Mucosa of stomach (tissue), 1 donor: Measurements from ENCODE around the gene GPR68.

Source experiments
- H3K27me3 ChIP-seq: one replicate; pipeline ENCODE4 v1.7.0; 2013; ENCODE audit warnings: mild to moderate bottlenecking, low read length; ENCODE audit not compliant: control insufficient read depth, insufficient read depth
- H3K36me3 ChIP-seq: one replicate; pipeline ENCODE4 v1.7.0; 2013; ENCODE audit warnings: low read length; ENCODE audit not compliant: control insufficient read depth, insufficient read depth
- H3K4me1 ChIP-seq: one replicate; pipeline ENCODE4 v1.7.0; 2013; ENCODE audit warnings: mild to moderate bottlenecking, low read length; ENCODE audit not compliant: control insufficient read depth, insufficient read depth
- H3K4me3 ChIP-seq: one replicate; pipeline ENCODE4 v1.7.0; 2013; ENCODE audit warnings: low read length
- H3K9ac ChIP-seq: one replicate; pipeline ENCODE4 v1.7.0; 2013; ENCODE audit warnings: mild to moderate bottlenecking, low read length, moderate library complexity
- H3K9me3 ChIP-seq: one replicate; pipeline ENCODE4 v1.7.0; 2013; ENCODE audit warnings: mild to moderate bottlenecking, low read length, moderate library complexity; ENCODE audit not compliant: control insufficient read depth
- donor health status: Pancreatic carcinoma.

GPR68 gene

DNA sequence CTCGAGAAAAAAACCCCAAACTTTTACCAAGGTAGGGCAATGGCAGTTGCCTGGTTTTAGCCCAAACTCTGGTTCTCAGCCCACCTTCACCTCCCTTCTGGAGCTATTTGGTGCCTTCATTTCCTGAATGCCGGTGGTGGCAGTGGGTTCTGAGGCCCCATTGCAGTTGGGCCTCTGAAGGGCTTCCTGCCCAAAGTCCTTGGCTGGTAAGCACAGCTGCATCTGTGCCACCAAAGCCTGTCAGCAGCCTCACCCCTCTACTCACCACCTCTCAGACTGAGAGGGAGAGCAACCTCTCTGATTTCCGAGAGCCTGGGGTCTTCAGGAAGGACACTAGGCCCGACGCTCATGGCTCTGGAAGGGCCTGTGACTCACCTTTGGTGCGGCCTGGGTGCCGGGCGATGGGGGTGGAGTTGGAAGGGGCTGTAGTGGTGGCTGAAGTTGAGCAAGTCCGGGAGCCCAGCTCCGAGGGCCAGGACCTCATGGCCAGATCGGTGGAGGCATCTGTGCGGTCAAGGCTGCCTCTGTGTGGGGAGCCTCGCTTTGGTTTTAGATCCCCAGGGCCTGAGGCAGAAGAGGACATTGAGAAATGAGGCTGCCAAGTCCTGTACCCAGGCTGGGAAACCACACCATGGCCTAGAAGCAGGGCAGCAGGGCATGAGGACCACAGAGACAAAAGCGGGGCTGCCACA is 38.6 kb upstream of the GPR68 start:
- no peaks in the 10 kb centered on the region for H3K27me3 ChIP-seq
- H3K4me1 ChIP-seq, result no peaks in the 10 kb centered on the region
- no peaks in the 10 kb centered on the region for H3K9me3 ChIP-seq
- H3K9ac ChIP-seq, result no peak overlapping the region
- no peak overlapping the region for H3K4me3 ChIP-seq
- H3K36me3 ChIP-seq, result peaks cover 7% of the 10 kb centered on the region

DNA sequence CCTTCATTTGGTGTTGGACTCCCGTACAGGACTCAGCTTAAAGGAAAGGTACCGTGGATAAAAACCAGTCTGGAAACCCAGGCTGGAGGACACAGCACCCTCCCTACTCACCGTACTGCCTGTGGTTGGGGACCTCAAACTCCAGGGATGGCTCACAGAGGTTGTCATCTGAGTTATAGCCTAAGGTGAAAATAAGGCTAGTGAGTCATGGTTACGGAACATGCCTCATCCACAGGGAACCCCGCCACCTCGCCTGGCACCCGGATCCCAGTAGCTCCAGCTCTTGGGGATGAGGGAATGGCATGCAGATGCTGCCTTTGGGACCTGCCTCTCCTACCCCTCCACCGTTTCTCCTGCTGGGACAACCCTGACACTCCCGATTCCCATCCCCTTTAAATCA is 36.8 kb upstream of the GPR68 start:
- H3K27me3 ChIP-seq, result no peaks in the 10 kb centered on the region
- H3K4me1 ChIP-seq, result peaks cover 3% of the 10 kb centered on the region
- H3K4me3 ChIP-seq, result no peak overlapping the region
- peaks cover 7% of the 10 kb centered on the region for H3K36me3 ChIP-seq
- H3K9me3 ChIP-seq, result no peaks in the 10 kb centered on the region
- no peak overlapping the region for H3K9ac ChIP-seq

DNA sequence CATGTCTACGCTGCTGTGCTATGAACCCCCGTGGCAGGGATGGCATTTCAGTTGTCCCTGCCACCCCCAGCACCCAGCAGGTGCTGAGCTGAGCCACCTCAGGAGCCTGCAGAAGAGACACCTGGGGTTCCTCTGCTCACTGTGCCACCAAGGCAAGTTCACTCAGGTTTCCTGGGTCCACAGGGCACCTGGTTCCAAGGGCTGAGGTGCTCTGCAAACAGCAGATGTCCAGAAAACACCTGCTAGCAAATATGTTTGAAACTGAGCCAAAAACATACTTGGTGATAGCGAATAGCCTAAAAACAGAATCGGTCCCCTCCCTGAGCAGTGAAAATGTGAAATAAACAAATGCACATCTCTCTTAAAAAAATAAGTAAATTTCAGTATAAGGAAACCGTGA is 35.6 kb upstream of the GPR68 start:
- Histone ChIP-seq H3K4me1 (peaks cover 7% of the 10 kb centered on the region), H3K4me3 (no peak overlapping the region), H3K9ac (no peak overlapping the region), H3K9me3 (no peaks in the 10 kb centered on the region), H3K36me3 (peaks cover 7% of the 10 kb centered on the region), H3K27me3 (no peaks in the 10 kb centered on the region)

DNA sequence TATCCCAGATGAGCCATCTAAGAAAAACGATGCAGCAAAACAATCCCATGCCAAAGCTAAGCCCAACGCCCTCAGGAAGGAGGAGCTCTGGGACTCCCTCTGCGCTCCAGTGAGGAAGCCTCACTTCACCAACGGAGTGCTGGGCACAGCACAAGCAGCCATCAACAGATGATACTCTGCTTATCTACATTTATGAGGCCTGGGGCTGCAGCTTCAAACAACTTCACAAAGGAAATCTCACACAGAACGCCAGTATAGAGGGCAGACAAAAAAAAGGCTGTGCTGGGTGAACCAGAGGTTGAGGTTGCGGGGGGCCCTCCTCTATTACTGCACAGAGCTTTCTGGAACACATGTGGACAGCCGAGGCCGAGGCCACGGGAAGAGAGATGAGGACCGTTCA is 34.9 kb upstream of the GPR68 start:
- Histone ChIP-seq H3K4me1 (peaks cover 7% of the 10 kb centered on the region), H3K27me3 (no peaks in the 10 kb centered on the region), H3K36me3 (peaks cover 7% of the 10 kb centered on the region), H3K9me3 (no peaks in the 10 kb centered on the region), H3K9ac (no peak overlapping the region), H3K4me3 (no peak overlapping the region)

DNA sequence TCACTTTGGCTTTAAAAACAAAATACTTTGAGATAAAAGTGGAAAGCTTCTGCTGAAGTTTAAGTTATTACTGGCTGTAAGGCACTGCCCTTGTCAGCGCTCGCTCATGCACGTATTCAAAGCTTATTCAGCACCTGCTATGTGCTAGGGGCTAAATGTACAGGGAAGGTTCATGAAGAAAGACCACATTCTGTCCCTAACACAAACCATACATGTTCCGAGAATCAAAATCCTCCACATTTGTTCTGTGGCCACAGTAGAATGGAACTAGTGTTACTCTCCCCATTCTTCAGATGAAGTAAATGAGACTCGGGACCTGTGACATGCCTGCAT is 33.8 kb upstream of the GPR68 start:
- Histone ChIP-seq H3K9ac (no peak overlapping the region), H3K36me3 (peaks cover 7% of the 10 kb centered on the region), H3K27me3 (no peaks in the 10 kb centered on the region), H3K4me3 (no peak overlapping the region), H3K4me1 (peaks cover 7% of the 10 kb centered on the region), H3K9me3 (no peaks in the 10 kb centered on the region)

DNA sequence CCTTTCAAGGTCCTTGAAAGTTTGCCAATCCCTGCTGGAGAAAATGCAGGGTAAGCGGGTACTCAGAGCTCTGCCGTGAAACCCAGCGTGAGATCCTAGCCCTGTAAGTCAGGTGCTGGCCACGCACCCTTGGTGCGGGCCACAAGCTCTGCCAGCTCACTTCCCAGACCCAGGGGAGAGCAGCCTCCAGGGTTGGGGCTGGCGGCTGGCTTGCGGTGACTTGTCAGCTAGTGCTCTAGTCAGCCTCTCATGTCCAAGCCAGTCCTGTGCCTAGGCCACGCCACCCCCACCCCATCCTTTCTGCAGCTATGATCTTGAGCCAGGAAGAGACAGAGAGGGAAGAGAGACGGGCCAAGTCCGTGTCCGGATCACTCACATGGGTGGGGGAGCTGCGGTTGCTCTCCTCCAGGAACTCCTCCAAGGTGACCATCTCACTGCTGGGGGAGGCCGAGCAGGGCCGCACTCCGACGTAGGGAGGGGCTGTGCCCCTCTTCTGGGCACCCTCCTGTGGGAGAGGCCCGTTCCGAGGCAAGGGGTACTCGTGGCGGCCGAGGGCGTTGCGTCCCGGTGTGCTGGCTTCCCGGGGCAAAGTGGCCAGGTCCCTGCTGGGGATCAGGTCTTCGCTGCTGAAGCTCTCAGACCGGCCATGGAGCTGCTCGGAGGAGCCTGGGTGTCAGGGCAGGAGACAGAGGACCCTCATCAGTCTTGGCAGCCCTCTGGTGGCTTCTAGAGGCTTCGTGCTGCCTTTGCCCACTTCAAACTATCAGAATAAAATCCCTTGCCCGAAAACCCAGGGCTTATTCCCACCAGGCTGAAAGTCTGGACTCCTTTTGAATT is 33.3 kb upstream of the GPR68 start:
- Histone ChIP-seq H3K4me1 (peaks cover 7% of the 10 kb centered on the region), H3K4me3 (no peak overlapping the region), H3K36me3 (peaks cover 7% of the 10 kb centered on the region), H3K27me3 (no peaks in the 10 kb centered on the region), H3K9me3 (no peaks in the 10 kb centered on the region), H3K9ac (no peak overlapping the region)

DNA sequence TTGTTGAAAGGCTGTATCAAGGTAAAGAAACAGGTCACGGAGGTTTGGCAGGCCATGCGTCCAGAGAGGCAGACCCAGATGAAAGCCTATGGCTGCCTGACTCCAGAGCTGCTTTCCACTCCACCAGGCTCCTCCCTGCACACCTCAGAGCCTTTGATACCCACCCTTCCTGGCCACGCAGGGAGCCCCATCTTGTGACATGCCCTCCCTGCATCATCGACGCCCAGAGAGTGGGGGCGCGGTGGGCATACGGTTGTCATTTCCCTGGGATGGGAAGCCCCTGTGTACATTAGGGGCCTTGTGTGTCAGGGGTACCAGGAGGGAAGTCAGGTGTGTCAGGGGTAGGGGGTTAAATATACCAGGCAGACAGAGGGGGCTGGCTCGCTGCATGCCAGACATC is 30.3 kb upstream of the GPR68 start:
- Histone ChIP-seq H3K9ac (no peak overlapping the region), H3K4me1 (peaks cover 10% of the 10 kb centered on the region), H3K36me3 (peaks cover 3% of the 10 kb centered on the region), H3K27me3 (no peaks in the 10 kb centered on the region), H3K4me3 (no peak overlapping the region), H3K9me3 (no peaks in the 10 kb centered on the region)

DNA sequence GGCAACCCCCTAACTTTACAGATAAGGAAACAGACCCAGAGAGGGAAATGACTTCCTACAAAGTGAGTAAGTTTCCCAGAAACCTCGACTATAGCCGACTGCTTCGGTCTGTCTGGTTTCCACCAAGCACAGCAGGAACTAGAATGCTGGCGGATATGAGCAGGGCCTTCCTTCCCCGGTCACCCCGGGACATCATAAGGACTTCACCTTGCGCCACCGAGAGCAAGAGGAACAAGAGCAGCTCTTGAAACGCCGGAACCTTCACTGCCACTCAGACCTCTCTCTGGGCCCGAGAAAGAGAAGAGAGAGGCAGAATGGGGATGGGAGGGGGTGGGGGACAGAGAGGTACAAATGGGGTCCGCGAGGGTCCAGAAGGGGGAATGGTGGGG is 29.4 kb upstream of the GPR68 start:
- Histone ChIP-seq H3K9ac (no peak overlapping the region), H3K36me3 (no peaks in the 10 kb centered on the region), H3K27me3 (no peaks in the 10 kb centered on the region), H3K9me3 (no peaks in the 10 kb centered on the region), H3K4me1 (peaks cover 15% of the 10 kb centered on the region), H3K4me3 (no peak overlapping the region)

DNA sequence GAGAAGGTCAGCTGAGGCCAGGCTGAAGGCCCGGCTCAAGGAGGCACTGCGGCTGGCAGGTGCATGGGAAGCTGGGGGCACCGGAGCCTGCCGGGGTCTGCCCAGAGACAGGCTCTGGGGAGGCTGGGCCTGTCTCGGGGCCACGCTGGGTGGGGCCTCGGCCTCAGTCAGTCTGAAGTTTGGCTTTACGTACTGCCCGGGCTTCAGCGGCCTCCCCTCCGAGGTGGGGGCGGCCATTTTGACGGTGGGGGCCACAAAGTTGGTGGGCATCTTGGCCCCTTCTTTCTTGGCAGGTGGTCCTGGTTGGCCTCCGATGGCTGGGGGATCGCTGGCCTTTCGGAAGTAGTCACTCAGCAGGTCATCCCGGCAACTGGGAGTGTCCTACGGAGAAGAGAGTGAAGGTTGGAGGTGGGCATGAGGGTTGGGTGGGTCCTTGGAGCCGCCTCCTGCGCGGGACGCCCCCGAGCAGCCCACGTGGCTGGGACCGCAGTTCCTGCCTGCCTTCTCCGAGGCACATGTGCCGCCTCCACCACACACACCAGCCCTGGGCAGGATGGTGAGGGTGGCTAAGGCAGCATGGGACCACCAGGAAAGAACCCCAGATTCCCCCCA is 28.9 kb upstream of the GPR68 start:
- Histone ChIP-seq H3K4me3 (no peak overlapping the region), H3K27me3 (no peaks in the 10 kb centered on the region), H3K4me1 (peaks cover 15% of the 10 kb centered on the region), H3K36me3 (no peaks in the 10 kb centered on the region), H3K9me3 (no peaks in the 10 kb centered on the region), H3K9ac (no peak overlapping the region)

DNA sequence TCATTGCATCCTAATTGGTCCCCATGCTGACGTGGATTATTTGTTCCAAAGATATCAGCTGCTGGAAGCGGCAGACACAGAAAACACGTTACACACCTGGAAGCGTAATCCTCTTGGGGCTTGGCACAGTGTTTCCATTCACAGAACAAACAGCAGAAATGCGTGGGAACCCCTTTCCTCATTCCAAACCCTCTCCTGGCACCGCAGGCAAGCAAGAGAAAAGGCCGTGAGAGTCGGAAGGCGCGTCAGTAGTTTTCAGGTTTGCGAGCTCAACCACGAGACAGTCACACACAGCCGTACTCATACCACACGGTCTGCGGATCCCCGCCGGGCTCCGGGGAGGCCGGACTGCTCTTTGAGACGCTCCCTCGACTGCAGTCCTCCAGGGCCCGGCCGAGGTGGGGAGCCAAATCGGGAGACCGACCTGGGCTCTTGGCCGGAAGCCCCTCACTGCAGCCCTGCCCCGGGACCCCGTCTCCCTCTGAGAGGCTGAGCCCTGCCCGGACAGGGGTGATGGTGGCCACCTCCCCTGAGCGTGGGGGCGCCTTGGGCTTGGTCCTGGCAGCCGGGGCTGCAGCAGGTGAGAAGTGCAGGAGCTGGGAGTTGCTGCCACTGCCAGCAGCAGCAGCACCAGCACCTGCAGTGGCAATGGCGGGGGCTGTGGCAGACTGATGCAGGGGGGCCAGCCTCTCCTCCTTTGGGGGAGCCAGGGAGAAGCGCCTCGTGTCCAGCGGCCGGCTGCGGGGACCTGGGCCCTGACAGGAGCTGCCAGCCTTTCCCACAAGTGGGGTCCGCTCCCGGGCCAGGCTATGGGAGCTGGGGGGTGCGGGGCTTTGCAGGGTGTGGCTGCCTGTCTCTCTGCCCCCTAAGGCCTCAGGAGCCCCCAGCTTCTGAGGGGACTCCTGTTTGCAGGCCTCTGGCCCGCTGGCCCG is 28.1 kb upstream of the GPR68 start:
- Histone ChIP-seq H3K9me3 (no peaks in the 10 kb centered on the region), H3K27me3 (no peaks in the 10 kb centered on the region), H3K36me3 (no peaks in the 10 kb centered on the region), H3K4me1 (peaks cover 15% of the 10 kb centered on the region), H3K9ac (no peak overlapping the region), H3K4me3 (no peak overlapping the region)

DNA sequence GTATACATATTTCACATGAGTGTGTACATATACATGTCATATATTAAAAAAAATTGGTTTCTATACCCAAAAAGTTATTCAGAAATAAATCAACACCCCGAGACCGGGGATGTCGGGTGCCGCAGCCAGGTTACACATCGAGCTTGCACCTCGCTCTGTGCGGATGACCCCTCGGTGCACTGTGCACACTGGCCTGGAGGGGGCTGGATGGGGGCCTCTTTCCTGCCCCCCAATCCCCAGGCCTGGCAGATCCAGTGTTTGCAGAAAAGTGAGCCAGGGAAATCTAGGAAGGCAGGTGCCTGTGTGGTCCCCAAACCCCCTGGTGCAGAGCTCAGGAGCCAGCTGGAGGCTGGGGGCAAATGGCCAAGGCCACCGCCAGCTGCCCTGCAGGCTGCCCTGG is 27.1 kb upstream of the GPR68 start:
- no peaks in the 10 kb centered on the region for H3K9me3 ChIP-seq
- H3K4me3 ChIP-seq, result no peak overlapping the region
- no peak overlapping the region for H3K9ac ChIP-seq
- H3K27me3 ChIP-seq, result no peaks in the 10 kb centered on the region
- peaks cover 14% of the 10 kb centered on the region for H3K4me1 ChIP-seq
- H3K36me3 ChIP-seq, result no peaks in the 10 kb centered on the region
